NCI-H510A treated with DMSO at 0.1 percent for 48 hours (cell line): Measurements from ENCODE around the gene SH2D4B.

Source experiments
- DNase-seq: peaks from one replicate; lab custom pipeline; 2025; lab: John Stamatoyannopoulos, UW

The SH2D4B gene

DNA sequence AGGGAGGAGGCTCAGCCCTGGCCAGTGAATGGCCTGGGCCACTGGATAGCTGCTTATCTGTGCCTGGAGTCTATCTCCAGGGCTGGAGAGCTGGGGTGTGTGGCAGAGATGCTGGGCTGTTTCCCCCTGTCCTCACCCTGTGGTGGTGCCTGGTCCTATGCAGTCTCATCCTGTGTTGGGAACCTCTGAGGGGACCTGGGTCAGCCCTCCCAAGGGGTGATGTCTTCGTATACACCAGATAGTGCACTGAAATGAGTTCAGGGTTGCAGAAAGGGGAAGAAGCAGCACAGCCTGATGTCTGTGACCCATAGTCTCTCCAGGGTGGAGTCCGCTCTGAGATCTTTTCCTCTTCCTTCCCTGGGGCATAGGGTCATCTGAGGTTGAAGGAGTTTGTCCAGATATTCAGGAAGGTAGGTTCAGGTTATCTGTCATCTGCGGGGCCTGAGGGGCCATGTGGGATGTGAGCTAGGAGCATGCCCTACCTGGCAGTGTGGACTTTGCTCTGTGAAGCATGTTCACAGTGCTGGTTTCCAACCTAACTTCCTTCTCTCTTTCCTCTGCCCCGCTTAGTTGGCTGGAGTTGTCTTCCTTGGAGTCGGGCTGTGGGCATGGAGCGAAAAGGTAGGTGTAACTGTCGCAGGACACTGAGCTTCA lies 33.4 kb upstream of the SH2D4B start:
- no peak for DNase-seq

DNA sequence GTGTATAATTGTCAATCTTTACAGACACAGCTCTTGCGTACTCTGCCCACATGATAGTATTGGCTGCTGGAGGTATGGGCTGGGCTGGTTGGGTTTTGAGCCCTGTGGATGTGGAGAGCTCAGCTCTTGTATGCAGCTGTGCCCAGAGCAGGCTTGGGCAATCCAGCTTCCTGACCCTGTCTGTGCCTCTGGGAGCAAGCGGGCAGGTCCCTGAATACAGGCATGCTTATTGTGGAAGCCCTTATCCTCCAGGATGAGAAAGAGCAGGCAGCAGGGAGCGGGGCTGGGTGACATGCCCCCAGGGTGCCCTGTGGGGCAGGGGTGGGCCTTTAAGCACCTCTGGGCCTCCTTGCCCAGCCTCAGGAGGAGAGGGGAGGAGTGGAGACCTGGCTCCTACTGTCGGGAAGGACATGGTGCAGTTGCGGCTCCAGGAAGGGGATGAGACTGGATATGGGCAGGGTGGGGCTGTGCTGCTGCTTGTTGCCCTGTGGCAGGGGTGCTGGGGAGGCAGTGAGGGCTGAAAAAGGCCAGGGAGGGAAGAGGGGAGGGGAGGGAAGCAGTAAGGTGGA lies 32.7 kb upstream of the SH2D4B start:
- no peak for DNase-seq

DNA sequence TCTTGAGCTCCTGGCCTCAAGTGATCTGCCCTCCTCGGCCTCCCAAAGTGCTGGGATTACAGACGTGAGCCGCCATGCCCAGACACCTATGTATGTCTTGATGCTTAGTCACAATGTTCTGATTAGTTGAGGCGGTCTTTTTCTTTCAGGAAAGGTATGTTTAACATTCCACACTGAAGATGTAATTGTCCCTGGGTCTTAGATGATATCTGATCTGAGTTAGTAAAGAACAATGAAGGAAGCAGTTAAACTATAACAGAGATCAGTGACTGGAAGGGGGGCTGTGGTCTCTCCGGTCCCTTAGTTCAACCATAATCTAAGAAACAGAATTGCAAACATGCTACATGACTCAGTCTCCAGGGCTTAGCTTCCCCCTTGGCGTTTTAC lies 31.5 kb upstream of the SH2D4B start:
- DNase-seq, result no peak

DNA sequence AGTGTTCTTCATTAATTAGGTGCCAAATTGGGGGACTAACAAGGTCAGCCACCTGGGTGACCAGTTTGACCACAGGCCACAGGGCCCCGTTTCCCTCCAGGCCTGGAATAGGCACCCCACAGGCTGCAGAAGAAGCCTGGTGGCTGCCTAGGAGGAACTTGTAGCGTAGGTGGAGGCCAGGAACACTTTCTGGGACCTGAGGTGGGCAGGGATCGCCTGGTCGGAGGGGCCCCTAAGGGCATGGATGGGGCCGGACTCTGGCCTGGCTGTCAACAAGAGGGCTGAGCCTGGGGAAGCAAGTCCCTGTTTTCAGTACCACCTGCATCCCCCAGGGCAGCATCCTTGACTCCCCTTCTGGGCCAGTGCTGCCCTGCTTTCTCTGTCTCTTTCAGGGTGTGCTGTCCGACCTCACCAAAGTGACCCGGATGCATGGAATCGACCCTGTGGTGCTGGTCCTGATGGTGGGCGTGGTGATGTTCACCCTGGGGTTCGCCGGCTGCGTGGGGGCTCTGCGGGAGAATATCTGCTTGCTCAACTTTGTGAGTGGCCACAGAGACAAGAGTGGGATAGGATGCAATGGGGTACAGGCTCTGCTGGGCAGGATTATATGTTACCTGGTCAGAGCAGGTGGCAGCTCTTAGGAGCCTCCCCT lies 30.7 kb upstream of the SH2D4B start:
- no peak for DNase-seq

DNA sequence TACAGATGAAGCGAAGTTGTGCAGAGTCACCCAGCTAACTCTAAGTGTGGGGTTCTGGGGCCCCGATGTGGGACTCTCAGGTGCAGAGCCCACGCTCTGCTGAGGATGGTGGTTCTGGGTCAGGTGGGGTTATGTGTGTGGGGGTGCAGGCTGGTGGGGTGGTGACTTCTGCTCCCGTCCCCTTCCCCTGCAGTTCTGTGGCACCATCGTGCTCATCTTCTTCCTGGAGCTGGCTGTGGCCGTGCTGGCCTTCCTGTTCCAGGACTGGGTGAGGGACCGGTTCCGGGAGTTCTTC lies 28.6 kb upstream of the SH2D4B start:
- DNase-seq, result no peak

DNA sequence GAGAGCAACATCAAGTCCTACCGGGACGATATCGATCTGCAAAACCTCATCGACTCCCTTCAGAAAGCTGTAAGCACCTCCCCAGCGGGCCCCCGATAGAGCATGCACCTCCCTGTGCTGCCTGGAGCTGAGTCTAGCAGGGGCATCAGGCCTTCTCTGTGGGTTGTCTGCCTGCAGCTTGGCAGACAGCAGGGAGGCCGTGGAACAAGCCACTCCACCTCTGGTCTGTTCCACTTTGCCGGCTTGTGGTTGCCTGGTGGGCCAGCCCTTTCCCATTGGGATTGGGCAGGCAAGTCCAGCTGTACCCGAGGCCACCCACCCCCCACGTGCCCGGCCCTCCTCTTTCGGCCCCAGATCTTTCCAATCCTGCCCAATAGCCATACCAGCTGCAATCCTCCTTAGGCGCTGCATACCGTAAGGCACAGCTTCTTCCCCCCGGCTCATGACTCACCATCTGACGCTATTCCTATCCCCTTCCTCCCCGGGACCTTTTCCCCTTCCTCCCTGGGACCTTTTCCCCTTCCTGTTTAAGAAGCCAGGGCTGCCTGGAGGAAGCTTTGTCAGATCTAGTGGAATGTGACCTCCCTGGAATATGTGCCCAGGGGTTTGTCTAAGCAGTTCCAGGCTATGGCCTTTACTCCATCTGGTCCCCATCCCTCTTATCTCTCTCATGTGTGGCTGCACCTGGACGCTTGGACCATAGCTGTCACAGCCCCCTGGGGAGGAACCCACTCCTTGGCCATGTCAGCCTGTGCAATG lies 28.1 kb upstream of the SH2D4B start:
- no peak for DNase-seq

DNA sequence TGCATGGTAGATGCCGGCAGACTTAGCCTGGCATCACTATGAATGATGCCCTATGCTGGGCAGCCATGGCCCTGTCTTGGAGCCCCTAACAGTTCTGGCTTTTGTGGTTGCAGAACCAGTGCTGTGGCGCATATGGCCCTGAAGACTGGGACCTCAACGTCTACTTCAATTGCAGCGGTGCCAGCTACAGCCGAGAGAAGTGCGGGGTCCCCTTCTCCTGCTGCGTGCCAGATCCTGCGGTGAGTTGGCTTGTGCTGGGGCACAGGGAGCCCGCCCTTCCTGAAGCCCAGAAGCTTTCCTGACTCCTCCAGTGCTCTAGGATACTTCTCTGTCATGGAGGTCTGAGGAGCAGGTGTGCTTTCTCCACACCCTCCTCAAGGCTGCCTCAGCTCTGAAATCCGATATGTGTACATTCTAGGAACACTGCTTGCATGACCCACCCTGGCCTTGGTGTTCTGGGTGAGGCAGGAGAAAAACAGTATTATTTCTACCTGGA lies 25.6 kb upstream of the SH2D4B start:
- no peak for DNase-seq

DNA sequence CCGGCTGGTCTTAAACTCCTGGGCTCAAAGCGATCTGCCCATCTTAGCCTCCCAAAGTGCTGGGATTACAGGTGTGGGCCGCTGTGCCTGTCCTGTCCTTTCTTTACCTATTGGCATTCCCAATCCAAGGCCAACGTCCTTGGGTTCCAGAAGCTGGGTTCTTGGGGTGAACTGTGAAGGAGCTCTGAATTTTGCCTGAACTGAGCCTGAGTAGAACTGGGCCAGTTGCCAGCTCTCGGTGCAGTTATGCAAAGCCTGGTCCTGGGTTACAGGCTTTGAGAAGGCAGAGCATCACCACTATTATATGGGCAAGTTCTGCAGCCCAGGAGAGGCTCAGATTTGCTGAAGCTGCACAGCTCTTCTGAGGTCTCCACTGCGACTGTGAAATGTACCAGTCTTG lies 24.6 kb upstream of the SH2D4B start:
- no peak for DNase-seq

DNA sequence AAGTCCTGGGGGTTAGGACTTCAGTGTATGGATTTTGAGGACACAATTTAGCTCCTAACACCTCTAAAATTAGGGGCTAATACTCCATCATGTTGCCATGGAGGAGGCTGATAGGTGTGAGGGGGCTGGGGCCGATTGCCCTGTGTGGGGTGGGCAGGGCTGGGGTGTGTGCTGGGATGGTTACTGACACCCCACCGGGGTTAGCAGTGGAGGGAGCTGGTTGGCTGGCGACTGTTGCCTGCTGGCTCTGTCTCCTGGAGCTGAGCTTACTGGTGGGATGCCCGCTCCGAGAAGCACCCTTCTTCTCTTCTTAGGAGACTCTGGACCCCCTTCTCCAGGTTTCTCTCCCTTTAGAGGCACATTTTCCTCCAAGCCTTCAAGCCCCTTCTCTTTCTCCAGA lies 22.2 kb upstream of the SH2D4B start:
- DNase-seq, result no peak

DNA sequence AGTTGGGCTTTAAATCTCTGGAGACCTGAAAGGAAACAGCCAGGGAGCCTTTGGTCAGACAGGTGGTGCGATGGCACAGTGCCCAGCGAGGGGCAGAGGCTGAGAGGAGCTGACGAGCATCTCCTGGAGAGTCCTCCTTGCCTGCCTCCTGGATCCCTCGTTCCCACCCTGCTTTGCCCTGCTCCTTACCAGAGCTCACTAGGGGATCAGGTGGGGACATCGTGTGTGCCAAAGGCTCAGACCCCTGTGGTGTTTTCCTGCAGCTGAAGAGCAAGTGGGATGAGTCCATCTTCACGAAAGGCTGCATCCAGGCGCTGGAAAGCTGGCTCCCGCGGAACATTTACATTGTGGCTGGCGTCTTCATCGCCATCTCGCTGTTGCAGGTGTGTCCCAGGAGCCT lies 21.8 kb upstream of the SH2D4B start:
- no peak for DNase-seq

DNA sequence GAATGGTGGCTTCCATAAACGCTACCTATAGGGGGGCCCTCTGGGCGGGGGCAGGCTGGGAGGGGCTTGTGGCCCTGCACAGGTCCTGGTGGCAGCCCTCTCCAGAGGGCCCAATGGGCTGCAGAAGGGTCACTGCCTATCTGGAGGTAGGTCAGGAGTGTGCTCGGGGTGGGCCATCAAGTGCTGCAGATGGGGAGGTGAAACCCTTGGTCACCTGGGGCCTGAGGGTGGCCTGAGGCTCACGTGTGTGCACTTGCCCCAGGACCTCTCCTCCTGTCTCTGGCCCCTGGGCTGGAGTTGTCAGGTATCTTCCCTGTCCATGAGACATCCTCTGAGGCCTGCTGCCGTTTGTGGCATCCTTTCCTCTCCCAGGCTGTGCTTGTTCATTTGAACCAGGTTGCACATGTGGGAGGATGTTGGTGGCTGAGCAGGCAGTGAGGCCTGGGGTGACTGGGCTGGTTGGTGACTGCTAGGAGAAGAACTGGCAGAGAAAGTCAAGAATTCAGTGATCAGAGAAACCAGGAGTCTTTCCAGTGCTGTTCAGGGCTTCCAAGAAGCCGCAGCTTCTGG lies 21.1 kb upstream of the SH2D4B start:
- DNase-seq, result no peak

DNA sequence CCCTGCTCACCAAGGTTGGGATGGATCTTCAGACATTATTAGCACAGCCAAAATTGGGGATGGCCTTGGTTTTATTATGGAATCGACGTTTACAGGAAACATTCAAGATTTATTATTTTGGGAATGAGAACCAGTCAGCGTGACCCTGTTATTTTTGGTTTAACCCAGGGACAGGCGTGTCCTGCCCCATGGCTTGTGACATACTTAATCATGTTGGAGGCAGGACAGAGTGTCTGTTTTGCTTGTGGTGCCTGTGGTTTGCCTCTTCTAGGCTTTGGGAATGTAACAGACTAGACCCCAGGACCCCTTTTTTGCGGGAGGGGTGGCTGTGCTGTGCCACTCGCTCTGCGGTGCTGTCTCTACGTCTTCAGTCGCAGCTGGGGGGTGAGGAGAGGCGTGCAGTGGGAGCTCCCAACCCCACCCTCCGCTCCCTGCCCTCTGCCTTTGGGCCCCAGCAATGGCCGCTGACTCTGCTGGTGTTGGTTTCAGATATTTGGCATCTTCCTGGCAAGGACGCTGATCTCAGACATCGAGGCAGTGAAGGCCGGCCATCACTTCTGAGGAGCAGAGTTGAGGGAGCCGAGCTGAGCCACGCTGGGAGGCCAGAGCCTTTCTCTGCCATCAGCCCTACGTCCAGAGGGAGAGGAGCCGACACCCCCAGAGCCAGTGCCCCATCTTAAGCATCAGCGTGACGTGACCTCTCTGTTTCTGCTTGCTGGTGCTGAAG lies 20.1 kb upstream of the SH2D4B start:
- no peak for DNase-seq

DNA sequence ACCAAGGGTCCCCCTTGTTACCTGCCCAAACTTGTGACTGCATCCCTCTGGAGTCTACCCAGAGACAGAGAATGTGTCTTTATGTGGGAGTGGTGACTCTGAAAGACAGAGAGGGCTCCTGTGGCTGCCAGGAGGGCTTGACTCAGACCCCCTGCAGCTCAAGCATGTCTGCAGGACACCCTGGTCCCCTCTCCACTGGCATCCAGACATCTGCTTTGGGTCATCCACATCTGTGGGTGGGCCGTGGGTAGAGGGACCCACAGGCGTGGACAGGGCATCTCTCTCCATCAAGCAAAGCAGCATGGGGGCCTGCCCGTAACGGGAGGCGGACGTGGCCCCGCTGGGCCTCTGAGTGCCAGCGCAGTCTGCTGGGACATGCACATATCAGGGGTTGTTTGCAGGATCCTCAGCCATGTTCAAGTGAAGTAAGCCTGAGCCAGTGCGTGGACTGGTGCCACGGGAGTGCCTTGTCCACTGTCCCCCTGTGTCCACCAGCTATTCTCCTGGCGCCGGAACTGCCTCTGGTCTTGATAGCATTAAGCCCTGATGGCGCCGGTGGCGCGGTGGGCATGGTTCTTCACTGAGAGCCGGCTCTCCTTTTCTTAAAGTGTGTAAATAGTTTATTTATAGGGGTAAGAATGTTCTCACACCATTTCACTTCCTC lies 19.4 kb upstream of the SH2D4B start:
- no peak for DNase-seq

DNA sequence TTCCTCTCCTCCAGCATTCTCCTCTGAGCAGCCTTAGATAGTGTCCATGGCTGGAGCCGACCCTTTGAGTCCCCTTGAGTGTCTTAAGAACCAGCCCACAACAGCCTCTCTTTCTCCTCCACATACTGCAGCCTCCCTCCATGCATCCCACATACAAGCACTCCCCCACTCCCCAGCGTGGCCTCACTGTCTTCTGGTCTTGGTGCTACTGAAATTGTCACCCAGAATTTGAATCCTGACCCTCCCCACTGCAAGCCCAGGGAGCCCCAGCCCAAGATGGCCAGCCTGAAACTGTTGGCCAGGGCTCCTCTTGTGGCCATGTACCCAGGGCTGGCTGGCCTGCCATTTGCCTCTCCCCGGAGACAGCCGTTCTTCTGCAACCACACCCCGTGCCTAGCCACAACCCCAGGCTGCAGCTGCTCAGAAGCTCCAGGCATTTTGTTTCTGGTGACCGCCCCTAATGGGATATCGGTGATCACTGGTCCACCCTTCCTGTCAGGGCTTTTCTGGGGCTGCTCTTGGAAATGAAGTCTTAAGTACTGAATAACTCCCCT lies 18.8 kb upstream of the SH2D4B start:
- DNase-seq, result no peak

DNA sequence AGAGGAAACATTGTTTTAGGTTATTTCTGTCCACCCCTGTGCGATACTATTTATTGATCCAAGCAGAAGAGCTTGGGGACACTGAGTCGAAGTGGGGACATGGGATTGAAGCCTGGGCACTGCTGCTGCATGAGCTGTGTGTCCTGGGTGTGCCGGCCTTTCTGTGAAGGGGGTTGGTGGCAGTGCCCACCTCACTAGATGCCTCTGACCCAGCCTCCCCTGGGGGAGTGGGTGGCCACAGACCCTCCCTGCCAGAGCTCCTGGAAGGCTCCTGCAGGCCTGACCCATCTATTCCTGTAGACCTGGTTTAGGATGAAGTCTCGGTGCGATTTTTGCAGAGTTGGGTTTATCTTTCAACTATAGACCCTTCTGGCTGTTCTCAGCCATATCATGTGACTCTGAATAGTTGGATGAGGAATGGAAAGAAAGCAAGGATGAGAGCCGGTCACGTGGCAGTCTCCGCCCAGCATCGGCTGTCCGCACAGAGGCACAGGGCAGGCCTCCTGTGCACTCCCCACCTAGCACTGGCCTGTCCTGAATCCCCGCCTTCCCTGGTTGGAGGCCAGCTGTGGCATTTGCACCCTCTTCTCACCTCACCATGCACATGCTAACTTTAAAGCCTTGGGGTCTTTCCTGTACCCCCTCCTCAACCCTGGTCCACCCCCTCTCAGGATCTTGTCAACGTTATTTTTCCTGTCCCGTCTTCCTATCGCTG lies 17.6 kb upstream of the SH2D4B start:
- no peak for DNase-seq

DNA sequence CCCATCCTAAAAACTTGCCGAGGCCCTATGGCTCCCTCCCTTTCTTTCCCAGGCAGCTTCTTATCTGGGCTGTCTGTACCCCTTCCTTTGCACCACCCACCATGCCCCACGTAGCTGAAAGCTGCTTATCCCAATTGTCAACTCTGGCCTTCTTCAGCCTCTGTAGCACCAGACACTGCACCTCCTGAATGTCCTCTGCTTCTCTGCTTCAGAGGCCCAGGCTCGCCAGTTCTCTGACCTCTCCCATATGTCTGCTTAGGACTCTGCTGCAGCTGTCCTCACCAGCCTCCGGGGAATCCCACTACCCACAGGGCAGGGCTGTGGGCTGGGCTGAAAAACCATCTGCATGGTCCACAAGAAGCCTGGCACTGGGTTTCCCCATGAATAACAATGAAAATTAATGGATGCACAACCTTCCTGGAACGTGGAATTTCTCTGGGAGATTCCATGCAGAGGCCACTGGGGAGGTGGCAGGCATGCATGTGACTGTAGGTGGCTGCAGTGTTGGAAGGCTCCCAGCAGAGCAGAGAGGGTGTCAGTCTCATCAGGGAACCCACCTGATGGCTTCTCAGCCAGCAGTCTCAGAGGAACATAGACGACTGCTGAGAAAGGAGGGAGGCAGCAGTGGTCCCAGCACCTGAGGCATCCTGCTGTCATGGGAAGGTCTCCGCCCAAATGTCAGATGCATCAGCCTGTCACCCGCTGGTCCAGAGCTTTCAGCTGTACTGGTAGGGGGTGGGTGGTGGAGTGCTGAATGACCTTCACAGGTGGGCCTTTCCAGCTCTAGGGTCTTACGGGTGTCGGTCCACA lies 16.8 kb upstream of the SH2D4B start:
- no peak for DNase-seq

DNA sequence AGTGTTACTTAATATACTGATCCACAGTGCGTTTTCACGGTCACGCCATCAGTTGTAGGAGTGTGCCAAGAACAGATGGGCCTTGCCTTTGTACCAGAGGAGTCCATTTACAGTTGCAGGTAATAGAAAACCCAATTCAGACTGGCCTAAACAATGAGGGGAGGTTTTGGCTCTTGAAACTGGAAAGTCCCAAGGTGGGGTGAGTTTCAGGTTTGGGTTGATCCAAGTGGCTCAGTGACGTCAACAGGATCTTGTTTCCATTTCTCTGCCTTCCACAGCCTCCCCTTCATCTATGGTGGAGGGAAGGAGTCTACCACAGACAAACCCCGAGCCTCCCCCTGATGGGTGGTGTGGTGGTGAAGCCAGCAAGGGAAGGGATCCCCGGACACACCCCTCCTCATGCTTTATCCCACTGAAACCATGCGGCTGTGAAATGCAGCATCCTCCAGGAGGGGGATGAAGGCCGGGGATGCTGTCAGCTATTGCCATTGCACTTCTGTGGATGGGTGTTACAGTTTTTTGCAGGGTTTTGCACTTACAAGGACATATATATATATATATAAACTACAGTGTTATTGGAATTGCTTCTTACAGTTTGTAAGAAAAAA lies 14.8 kb upstream of the SH2D4B start:
- DNase-seq, result no peak

DNA sequence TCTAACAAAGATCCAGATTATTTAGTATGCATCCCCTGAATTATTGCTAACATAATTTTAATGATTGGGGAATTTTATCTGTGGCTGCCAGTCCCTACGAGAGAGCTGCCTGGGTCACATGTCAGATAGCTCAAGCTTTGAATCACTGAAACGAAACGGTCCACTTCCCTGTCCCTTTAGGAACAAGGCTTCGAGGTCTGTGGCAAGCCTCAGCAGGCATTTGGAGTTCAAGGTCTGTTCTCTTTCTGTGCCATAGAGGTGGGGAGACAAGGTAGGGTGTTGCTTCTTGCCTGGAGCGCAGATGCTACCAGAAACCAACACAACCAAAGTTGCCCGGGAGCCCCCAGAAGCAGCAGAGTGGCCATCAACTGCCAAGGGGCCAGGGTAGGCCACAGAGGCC lies 13.9 kb upstream of the SH2D4B start:
- DNase-seq, result no peak

DNA sequence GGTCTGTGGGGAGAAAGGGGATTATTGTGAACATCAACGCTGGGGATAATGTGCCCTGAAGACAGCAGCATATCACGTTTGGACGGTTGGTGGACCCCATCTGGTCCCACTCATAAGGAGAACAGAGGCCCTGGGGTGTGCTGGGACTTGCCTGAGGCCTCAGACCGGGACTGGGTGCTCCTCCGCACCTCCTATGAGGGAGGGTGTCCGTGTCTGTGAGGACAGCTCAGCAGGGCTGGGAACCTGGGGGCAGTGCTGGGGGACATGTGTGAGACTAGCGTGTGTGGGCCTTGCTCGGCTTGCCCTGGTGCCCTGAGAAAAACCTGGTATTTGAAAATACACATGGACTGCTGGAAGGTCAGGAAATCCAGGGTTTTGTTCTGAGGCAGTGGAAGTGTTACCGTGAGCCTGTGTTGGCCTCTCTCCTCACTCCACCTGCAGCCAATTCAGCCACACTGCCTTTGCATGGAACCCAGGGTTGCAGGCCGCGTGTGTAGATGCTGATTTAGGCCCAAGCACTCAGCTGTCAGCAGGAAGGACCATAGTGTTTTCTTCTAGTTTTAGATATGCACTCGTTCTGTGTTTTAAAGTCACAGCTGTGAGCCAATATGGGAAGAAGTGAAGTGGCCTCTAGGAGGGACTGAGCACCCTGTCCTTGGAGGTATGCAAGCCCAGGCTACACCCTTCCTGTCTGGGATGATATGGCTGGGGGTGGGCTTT lies 13.4 kb upstream of the SH2D4B start:
- no peak for DNase-seq
